Large intestine (tissue), 3 donors: ENCODE results near the gene SH2D3C. TPM values are rescaled to one million over a fixed set of nuclear protein-coding genes. Genes with fewer than 3 reads are reported as not detected.
"Not testable (repeated sequence)": the region's sequence is repeated elsewhere in the genome, so short reads cannot be mapped to it uniquely, and the experiment has no call there.

Source experiments
- DNase-seq, 2 donors: peaks; one replicate each; pipeline versions ENCODE4 v3.0.0 to v3.0.0-alpha.2; 2013
- H3K27ac ChIP-seq: one replicate; pipeline ENCODE4 v1.5.1; 2013; ENCODE audit warnings: low read length
- H3K27me3 ChIP-seq: 2 replicates; pipeline ENCODE4 v1.6.1; 2013; ENCODE audit warnings: low read length; ENCODE audit not compliant: control insufficient read depth, insufficient read depth
- H3K36me3 ChIP-seq: 2 replicates; pipeline ENCODE4 v1.6.1; 2013; ENCODE audit warnings: low read length; ENCODE audit not compliant: control insufficient read depth, insufficient read depth
- H3K4me1 ChIP-seq: one replicate; pipeline ENCODE4 v1.6.1; 2013; ENCODE audit warnings: low read length; ENCODE audit not compliant: control insufficient read depth, insufficient read depth
- H3K4me3 ChIP-seq: one replicate; pipeline ENCODE4 v1.5.1; 2013; ENCODE audit warnings: low read length
- H3K9me3 ChIP-seq: one replicate; pipeline ENCODE4 v1.6.1; 2013; ENCODE audit warnings: mild to moderate bottlenecking, low read depth, low read length, moderate library complexity; ENCODE audit not compliant: control insufficient read depth
- WGBS: methylation state at CpG from one replicate; pipeline ENCODE4 v1.1.5; 2013; ENCODE audit warnings: low lambda C conversion rate; ENCODE audit not compliant: insufficient coverage; 5-methylcytosine and 5-hydroxymethylcytosine counted together
- polyA plus RNA-seq: library from polyadenylated mRNA; unstranded; fragments of 120-200 nt; gene quantifications from one replicate; pipeline ENCODE4 v1.2.1, GENCODE V29; 2013

The SH2D3C gene
- polyA plus RNA-seq, 1 donor: 7.4 TPM

DNA sequence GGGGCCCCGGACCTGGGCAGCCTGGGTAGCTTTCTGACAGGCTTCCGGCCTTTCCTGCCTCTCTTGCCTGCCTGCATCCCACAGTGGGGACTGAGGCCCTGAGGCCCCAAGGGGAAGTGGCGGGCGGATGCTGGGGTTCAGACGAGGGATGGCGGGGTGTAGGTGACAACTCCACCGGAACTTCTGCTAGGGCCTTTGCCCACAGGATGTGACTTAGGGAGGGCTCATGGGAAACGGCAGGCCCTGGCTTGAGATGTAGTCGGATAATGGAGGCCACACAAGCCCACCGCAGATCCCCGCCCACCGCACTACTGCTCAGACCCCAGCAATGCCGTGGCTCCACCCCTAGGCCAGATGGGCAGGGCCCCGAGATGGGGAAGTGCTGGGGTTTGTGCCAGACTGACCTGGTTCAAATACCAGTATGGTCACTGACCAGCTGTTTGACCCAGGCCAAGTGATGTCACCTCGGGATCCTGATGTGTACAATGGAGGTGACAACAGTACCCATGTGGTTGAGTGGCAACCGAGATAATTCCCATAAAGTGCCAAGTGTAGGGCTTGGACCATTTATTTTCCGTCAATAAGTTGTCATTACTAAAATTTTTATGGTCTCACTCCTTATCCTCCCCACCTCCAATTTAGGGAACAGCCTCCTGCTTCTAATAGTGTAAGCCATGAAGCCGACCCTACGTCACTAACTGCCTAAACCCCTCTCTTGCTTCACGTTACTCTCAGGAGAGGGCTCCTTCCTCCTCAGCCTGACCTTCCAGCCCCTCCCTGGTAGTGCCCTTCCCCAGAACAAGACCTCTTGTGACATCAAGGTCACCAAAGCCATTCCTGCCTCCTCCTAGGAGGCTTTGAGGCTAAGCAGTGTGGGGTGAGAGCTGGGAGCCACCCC lies 4.9 kb upstream of the SH2D3C start:
- Histone ChIP-seq H3K27ac (no peak overlapping the region), H3K4me3 (no peak overlapping the region), H3K9me3 (no peaks in the 10 kb centered on the region), H3K27me3 (peaks cover 10% of the 10 kb centered on the region), H3K36me3 (peaks cover 13% of the 10 kb centered on the region), H3K4me1 (peaks cover 18% of the 10 kb centered on the region)
- DNase-seq: no peak
- WGBS: 83% methylated on average over 1 of the region's 20 CpGs

DNA sequence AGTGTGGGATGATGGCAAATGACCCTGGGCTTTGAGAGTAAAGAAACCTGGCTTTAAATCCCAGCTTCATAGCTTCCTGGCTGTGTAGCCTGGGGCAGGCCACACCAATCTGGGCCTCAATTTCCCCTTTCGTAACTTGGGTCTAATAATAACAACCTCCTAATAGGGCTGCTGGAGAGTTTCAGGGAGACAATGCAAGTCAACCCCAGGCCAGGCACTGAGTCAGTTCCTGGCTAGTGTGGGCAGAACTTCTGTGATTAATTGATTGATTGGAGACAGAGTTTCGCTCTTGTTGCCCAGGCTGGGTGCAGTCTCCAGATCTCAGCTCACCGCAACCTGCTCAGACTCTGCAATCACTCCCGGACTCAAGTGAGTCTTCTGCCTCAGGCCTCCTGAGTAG lies 3.3 kb upstream of the SH2D3C start:
- peaks cover 10% of the 10 kb centered on the region for H3K27me3 ChIP-seq
- DNase-seq: no peak
- no peaks in the 10 kb centered on the region for H3K9me3 ChIP-seq
- no peaks in the 10 kb centered on the region for H3K36me3 ChIP-seq
- H3K4me3 ChIP-seq: no peak overlapping the region
- no CpG with 5 or more reads among the region's 4 CpGs for WGBS
- peaks cover 10% of the 10 kb centered on the region for H3K4me1 ChIP-seq
- H3K27ac ChIP-seq: no peak overlapping the region

DNA sequence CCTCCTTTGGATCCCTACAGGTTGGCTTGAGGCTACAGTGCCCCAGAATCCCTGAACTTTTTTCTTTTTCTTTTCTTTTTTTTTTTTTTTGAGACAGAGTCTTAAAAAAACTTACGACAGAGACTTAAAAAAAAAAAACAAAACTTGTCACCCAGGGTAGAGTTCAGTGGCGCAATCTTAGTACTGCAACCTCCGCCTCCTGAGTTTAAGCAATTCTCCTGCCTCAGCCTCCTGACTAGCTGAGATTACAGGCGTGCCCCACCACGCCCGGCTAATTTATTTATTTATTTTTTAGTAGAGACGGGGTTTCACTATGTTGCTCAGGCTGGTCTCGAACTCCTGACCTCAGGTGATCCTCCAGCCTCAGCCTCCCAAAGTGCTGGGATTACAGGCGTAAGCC lies 2.4 kb upstream of the SH2D3C start:
- H3K27ac ChIP-seq: not testable (repeated sequence)

DNA sequence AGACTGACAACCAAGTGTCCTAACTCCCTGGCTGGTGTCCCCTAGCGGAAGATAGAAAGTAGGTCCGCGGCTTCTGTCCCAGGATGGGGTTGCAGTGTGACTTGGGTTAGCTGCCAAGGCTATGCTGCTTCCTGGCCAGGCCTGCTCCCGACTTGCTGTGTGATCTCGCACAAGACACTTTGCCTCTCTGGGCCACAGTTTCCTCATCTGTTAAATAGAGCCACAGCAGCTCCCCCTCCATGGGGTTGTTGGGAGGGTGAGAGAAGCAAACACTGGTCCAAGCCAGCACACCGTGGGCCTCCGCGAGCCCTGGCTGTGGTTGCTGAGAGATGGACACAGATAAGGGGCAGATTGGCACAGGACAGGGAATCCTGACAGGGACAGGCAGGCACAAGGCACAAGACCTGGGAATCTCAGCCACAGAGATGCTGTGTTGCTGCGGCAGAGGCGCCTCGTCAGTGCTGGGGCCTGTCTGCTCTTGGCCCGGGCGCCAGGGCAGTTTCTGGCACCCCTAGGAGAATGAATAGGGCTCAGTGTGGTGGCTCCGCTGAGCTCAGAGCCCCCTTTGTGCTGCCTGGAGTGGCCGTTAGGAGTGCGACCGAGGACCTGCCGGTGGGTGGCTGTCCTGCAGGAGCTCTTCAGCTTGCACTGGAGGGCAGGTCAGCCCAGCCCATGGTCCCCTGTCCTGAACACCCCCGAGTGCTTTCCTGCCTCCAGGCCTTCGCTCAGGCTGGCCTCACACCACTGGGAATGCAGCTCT lies 1.8 kb upstream of the SH2D3C start:
- H3K4me1 ChIP-seq: peaks cover 10% of the 10 kb centered on the region
- no peak overlapping the region for H3K4me3 ChIP-seq
- H3K27ac ChIP-seq: no peak overlapping the region
- H3K27me3 ChIP-seq: peaks cover 10% of the 10 kb centered on the region
- no peaks in the 10 kb centered on the region for H3K36me3 ChIP-seq
- no CpG with 5 or more reads among the region's 20 CpGs for WGBS
- no peaks in the 10 kb centered on the region for H3K9me3 ChIP-seq
- DNase-seq: no peak

More for the DNA sequence above, 2.4 kb upstream of the SH2D3C start:
- H3K9me3 ChIP-seq, H3K27me3 ChIP-seq, DNase-seq, H3K4me3 ChIP-seq, H3K36me3 ChIP-seq: not testable (repeated sequence)
- peaks cover 10% of the 10 kb centered on the region for H3K4me1 ChIP-seq
- WGBS: no CpG with 5 or more reads among the region's 9 CpGs

DNA sequence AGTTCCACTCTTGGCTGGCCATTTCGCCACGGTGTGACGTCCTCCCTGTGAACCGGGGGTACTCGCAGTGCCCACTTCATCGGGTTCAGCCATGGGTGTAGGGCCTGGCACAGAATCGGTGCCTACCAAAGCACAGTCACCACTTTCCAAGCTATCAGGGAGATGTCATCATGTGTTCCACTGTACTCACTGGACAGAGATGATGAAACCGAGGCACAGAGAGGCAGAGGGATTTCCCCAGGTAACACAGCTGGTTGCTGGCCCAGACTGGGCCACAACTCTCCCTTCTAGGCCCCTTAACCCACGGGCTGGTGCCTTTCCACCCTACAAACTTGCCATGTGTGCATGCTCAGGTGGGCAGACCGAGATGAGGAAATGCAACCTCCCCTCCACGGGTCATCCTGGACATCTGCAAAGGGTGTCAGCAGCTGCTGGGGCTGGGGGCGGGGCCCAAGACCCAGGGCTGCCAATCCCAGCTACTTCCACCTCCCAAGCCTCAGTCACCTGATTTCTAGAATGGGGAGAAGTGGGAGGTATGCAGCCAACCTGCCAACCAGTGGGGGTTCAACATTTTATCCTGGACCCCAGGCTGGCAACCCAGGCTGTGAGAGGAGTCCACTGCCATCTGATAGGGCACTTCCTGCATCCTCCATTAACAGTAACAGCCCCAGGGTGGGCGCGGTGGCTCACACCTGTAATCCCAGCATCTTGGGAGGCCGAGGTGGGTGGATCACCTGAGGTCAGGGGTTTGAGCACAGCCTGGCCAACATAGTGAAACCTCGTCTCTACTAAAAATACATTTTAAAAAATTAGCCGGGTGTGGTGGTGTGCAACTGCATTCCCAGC lies 893 bp upstream of the SH2D3C start:
- no CpG with 5 or more reads among the region's 17 CpGs for WGBS
- no peak for DNase-seq
- H3K27me3 ChIP-seq: peaks cover 11% of the 10 kb centered on the region
- H3K4me3 ChIP-seq: no peak overlapping the region
- peaks cover 6% of the 10 kb centered on the region for H3K4me1 ChIP-seq
- no peaks in the 10 kb centered on the region for H3K9me3 ChIP-seq
- no peaks in the 10 kb centered on the region for H3K36me3 ChIP-seq
- peak overlapping the region; percentile 21 for H3K27ac ChIP-seq

DNA sequence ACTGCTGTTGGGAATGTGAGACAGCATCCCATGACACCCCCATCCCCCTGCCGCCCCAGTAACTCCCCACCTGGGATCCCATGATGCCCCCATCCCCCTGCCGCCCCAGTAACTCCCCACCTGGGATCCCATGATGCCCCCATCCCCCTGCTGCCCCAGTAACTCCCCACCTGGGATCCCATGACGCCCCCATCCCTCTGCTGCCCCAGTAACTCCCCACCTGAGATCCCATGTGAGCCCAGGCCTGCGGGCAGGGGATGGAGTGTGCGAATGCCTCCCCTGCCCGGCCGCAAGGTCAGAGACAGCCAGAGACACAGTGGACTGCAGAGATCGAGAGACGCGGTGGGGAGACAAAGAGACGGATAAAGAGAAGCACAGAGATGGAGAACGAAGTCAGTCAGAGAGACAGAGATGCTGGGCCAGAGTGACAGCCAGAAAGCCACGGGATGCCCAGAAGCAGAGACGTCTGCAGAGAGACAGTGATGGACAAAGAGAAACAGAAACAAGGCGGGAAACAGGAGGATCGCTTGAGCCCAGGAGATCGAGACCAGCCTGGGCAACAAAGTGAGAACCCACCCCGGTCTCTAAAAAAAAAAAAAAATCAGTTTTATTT lies 992 bp downstream of the SH2D3C start:
- WGBS: 97% methylated on average over 5 of the region's 18 CpGs
- DNase-seq: no peak
- Histone ChIP-seq H3K27me3 (peaks cover 12% of the 10 kb centered on the region), H3K36me3 (no peaks in the 10 kb centered on the region), H3K27ac (no peak overlapping the region), H3K9me3 (no peaks in the 10 kb centered on the region), H3K4me1 (no peaks in the 10 kb centered on the region), H3K4me3 (no peak overlapping the region)

DNA sequence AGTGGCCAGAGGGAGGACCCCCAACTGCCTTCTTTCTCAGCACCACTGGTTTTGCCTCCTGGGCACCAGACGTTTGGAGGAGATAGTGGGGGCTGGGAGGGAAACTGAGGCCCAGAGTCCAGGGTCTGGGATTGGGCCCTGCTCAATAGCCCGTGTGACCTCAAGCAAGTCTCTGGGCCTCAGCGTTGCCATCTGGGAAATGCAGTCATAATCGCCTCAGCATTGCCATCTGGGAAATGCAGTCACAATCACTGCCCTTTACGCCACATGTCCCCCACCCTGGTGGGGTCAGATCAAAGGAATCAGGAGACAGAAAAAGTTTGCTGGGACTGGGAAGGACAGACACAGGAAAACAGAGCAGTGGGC lies 1.6 kb downstream of the SH2D3C start:
- DNase-seq: no peak
- no peaks in the 10 kb centered on the region for H3K9me3 ChIP-seq
- no CpG with 5 or more reads among the region's 5 CpGs for WGBS
- no peaks in the 10 kb centered on the region for H3K36me3 ChIP-seq
- H3K4me3 ChIP-seq: no peak overlapping the region
- no peak overlapping the region for H3K27ac ChIP-seq
- H3K27me3 ChIP-seq: peaks cover 12% of the 10 kb centered on the region
- no peaks in the 10 kb centered on the region for H3K4me1 ChIP-seq

DNA sequence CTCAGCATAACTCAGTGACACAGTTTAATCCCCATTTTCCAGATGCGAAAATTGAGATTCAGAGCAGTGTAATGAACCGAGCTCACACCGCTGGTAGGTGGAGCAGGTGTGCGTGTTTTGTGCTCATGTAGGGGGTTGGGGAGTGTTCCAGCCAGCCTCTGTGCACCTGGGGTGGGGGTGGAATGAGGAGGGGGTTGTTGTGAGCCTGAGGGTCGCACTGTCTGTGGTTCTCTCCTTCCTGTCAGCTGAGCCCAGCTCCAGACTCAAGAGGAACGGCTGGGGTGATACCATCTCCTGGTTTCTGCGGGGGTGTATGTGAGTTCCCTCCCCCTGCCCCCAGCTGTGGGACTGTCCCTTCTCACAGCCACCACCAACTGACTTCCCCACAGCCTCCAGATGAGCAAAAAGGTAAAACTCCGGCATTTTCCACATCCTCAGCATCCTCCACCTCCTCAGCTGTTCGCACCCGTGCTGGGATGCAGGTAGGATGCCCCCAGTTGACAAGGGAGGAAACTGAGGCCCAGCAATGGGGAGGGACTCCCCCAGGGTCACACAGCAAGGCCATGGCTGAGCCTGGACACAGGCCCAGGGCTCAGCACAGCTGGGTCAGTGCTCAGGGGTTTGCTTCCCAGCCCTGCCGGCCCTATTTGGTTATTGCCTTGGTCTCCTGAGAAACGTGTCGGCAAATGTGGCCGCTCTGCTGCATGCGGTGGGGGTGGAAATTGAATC lies 2.1 kb downstream of the SH2D3C start:
- no peak overlapping the region for H3K27ac ChIP-seq
- no peaks in the 10 kb centered on the region for H3K36me3 ChIP-seq
- no peaks in the 10 kb centered on the region for H3K9me3 ChIP-seq
- H3K4me1 ChIP-seq: peaks cover 2% of the 10 kb centered on the region
- no peak for DNase-seq
- no peak overlapping the region for H3K4me3 ChIP-seq
- WGBS: no CpG with 5 or more reads among the region's 15 CpGs
- H3K27me3 ChIP-seq: peaks cover 12% of the 10 kb centered on the region

DNA sequence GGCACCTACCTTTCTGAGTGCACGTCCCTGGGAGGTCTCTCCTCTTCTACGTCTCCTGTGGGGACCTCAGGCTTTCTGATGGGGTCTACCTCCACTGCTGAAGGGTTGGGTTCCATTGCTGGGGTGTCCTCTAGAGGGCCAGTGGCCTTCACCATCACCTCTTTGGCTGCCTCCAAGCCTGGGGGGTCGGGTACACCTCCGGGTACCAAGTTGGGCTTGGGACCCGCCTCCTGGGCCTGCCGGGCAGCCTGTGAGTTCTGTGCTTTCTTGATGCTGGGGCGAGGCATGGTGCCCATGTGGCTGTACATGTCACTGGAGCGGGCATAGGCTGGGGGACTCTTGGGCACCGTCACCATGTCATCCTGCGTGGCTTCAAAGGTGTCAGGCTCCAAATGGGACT lies 4.5 kb downstream of the SH2D3C start:
- Histone ChIP-seq H3K27ac (no peak overlapping the region), H3K4me1 (peaks cover 8% of the 10 kb centered on the region), H3K36me3 (no peaks in the 10 kb centered on the region), H3K27me3 (peaks cover 17% of the 10 kb centered on the region), H3K4me3 (no peak overlapping the region), H3K9me3 (no peaks in the 10 kb centered on the region)
- WGBS: no CpG with 5 or more reads among the region's 10 CpGs
- DNase-seq: no peak
